Activated T-cell treated with anti-CD3 and anti-CD28 coated beads, Interleukin-2, amount 50 U/mL, for 24 hours (primary cell): ENCODE results near the gene SIDT2.

Source experiments
- DNase-seq: peaks from one replicate; pipeline ENCODE4 v3.0.0-alpha.2; 2020
- H3K27ac Mint-ChIP-seq: 2 replicates; pipeline ENCODE4 v1.8.0; 2020; ENCODE audit warnings: mild to moderate bottlenecking, mixed read lengths
- H3K27me3 Mint-ChIP-seq: 2 replicates; pipeline ENCODE4 v1.8.0; 2020; ENCODE audit warnings: mixed read lengths
- H3K36me3 Mint-ChIP-seq: 2 replicates; pipeline ENCODE4 v1.8.0; 2020; ENCODE audit warnings: low read depth, mixed read lengths
- H3K4me1 Mint-ChIP-seq: 2 replicates; pipeline ENCODE4 v1.8.0; 2020; ENCODE audit warnings: low read depth, mixed read lengths
- H3K4me3 Mint-ChIP-seq: 2 replicates; pipeline ENCODE4 v1.8.0; 2020; ENCODE audit warnings: mild to moderate bottlenecking, moderate library complexity, mixed read lengths
- H3K9me3 Mint-ChIP-seq: 2 replicates; pipeline ENCODE4 v1.8.0; 2020; ENCODE audit warnings: mixed read lengths

Gene SIDT2

GRCh38 chr11:117217141-117218084 is 38.9 kb downstream of the SIDT2 start:
- H3K9me3 Mint-ChIP-seq = no peaks in the 10 kb centered on the region
- H3K27me3 Mint-ChIP-seq = no peaks in the 10 kb centered on the region
- no peak for DNase-seq
- peaks cover 94% of the 10 kb centered on the region for H3K36me3 Mint-ChIP-seq
- H3K4me1 Mint-ChIP-seq = peaks cover 6% of the 10 kb centered on the region
- peak overlapping the region; percentile 83 for H3K27ac Mint-ChIP-seq
- no peak overlapping the region for H3K4me3 Mint-ChIP-seq

GRCh38 chr11:117218133-117218915 is 39.8 kb downstream of the SIDT2 start:
- Mint-ChIP-seq H3K4me3 (no peak overlapping the region), H3K27me3 (no peaks in the 10 kb centered on the region), H3K36me3 (peaks cover 94% of the 10 kb centered on the region)

GRCh38 chr11:117219001-117219400 is 40.5 kb downstream of the SIDT2 start:
- Mint-ChIP-seq H3K9me3 (no peaks in the 10 kb centered on the region), H3K27me3 (no peaks in the 10 kb centered on the region), H3K36me3 (peaks cover 97% of the 10 kb centered on the region), H3K4me1 (peaks cover 6% of the 10 kb centered on the region), H3K4me3 (no peak overlapping the region), H3K27ac (peak overlapping the region; percentile 28)
- no peak for DNase-seq

More at GRCh38 chr11:117218133-117218915, 39.8 kb downstream of the SIDT2 start:
- Mint-ChIP-seq H3K9me3 (no peaks in the 10 kb centered on the region), H3K4me1 (peaks cover 6% of the 10 kb centered on the region), H3K27ac (peak overlapping the region; percentile 34)
- DNase-seq = no peak

- DNase-seq = no peak
- H3K36me3 Mint-ChIP-seq = peaks cover 97% of the 10 kb centered on the region
- no peaks in the 10 kb centered on the region for H3K27me3 Mint-ChIP-seq
- H3K9me3 Mint-ChIP-seq = no peaks in the 10 kb centered on the region
- no peak overlapping the region for H3K4me3 Mint-ChIP-seq
- peak overlapping the region; percentile 28 for H3K27ac Mint-ChIP-seq
- H3K4me1 Mint-ChIP-seq = peaks cover 6% of the 10 kb centered on the region
Measured at GRCh38 chr11:117219455-117219854, 40.9 kb downstream of the SIDT2 start.

- peaks cover 6% of the 10 kb centered on the region for H3K4me1 Mint-ChIP-seq
Measured at GRCh38 chr11:117219995-117220394, 41.5 kb downstream of the SIDT2 start.

GRCh38 chr11:117220568-117220967 is 42.0 kb downstream of the SIDT2 start:
- peak overlapping the region; percentile 72 for H3K27ac Mint-ChIP-seq
- no peak overlapping the region for H3K4me3 Mint-ChIP-seq
- H3K36me3 Mint-ChIP-seq = peaks cover 99% of the 10 kb centered on the region
- H3K9me3 Mint-ChIP-seq = no peaks in the 10 kb centered on the region
- H3K4me1 Mint-ChIP-seq = peaks cover 6% of the 10 kb centered on the region
- DNase-seq = no peak
- H3K27me3 Mint-ChIP-seq = no peaks in the 10 kb centered on the region

More at GRCh38 chr11:117219995-117220394, 41.5 kb downstream of the SIDT2 start:
- no peak for DNase-seq
- H3K4me3 Mint-ChIP-seq = no peak overlapping the region
- H3K27me3 Mint-ChIP-seq = no peaks in the 10 kb centered on the region
- H3K36me3 Mint-ChIP-seq = peaks cover 97% of the 10 kb centered on the region
- peak overlapping the region; percentile 47 for H3K27ac Mint-ChIP-seq
- no peaks in the 10 kb centered on the region for H3K9me3 Mint-ChIP-seq

GRCh38 chr11:117220999-117221774 is 42.6 kb downstream of the SIDT2 start:
- peak overlapping the region; percentile 72 for H3K27ac Mint-ChIP-seq

GRCh38 chr11:117221775-117222517 is 43.4 kb downstream of the SIDT2 start:
- DNase-seq = peak; percentile 16
- no peak overlapping the region for H3K4me3 Mint-ChIP-seq
- H3K4me1 Mint-ChIP-seq = peaks cover 10% of the 10 kb centered on the region
- no peaks in the 10 kb centered on the region for H3K9me3 Mint-ChIP-seq
- H3K27me3 Mint-ChIP-seq = no peaks in the 10 kb centered on the region
- H3K27ac Mint-ChIP-seq = peak overlapping the region; percentile 55
- H3K36me3 Mint-ChIP-seq = peaks cover 99% of the 10 kb centered on the region

More at GRCh38 chr11:117220999-117221774, 42.6 kb downstream of the SIDT2 start:
- Mint-ChIP-seq H3K4me1 (peaks cover 6% of the 10 kb centered on the region), H3K9me3 (no peaks in the 10 kb centered on the region), H3K36me3 (peaks cover 99% of the 10 kb centered on the region), H3K27me3 (no peaks in the 10 kb centered on the region), H3K4me3 (no peak overlapping the region)
- no peak for DNase-seq

- H3K4me3 Mint-ChIP-seq = no peak overlapping the region
- peaks cover 99% of the 10 kb centered on the region for H3K36me3 Mint-ChIP-seq
- DNase-seq = peak; percentile 23
- H3K4me1 Mint-ChIP-seq = peaks cover 16% of the 10 kb centered on the region
- H3K27ac Mint-ChIP-seq = peak overlapping the region; percentile 15
- H3K27me3 Mint-ChIP-seq = no peaks in the 10 kb centered on the region
- no peaks in the 10 kb centered on the region for H3K9me3 Mint-ChIP-seq
Measured at GRCh38 chr11:117222991-117223740, 44.6 kb downstream of the SIDT2 start.

- Mint-ChIP-seq H3K4me3 (no peak overlapping the region), H3K36me3 (peaks cover 99% of the 10 kb centered on the region), H3K4me1 (peaks cover 21% of the 10 kb centered on the region), H3K27me3 (no peaks in the 10 kb centered on the region), H3K27ac (peak overlapping the region; percentile 22), H3K9me3 (no peaks in the 10 kb centered on the region)
- DNase-seq = no peak
Measured at GRCh38 chr11:117223741-117224689, 45.5 kb downstream of the SIDT2 start.

GRCh38 chr11:117225553-117226170 is 47.1 kb downstream of the SIDT2 start:
- no peak overlapping the region for H3K27ac Mint-ChIP-seq
- H3K4me3 Mint-ChIP-seq = no peak overlapping the region
- H3K4me1 Mint-ChIP-seq = peaks cover 36% of the 10 kb centered on the region
- no peaks in the 10 kb centered on the region for H3K9me3 Mint-ChIP-seq
- DNase-seq = no peak
- no peaks in the 10 kb centered on the region for H3K27me3 Mint-ChIP-seq
- H3K36me3 Mint-ChIP-seq = peaks cover 100% of the 10 kb centered on the region
